HepG2 (cell line): Measurements from ENCODE around the gene MT1F. TPM values are rescaled to one million over a fixed set of nuclear protein-coding genes. Genes with fewer than 3 reads are reported as not detected.

ENCODE experiments used
- ARNTL ChIP-seq: sonication (generic); formaldehyde crosslinking; IDR thresholded peaks from 2 replicates; pipeline ENCODE4 v1.4.0; 2020; ENCODE audit warnings: mild to moderate bottlenecking, missing genetic modification reagents
- ATF7-NPFF ChIP-seq: sonication (generic); formaldehyde crosslinking; IDR thresholded peaks from 2 replicates; pipeline ENCODE4 v1.8.1; 2023; ENCODE audit warnings: mild to moderate bottlenecking, low read depth, missing genetic modification reagents, moderate library complexity
- CEBPB ChIP-seq: IDR thresholded peaks from 2 replicates; pipeline ENCODE4 v1.6.1; 2011; ENCODE audit warnings: low read depth, low read length, improper control_type of control experiment, borderline replicate concordance
- HOXA3 ChIP-seq: sonication (generic); formaldehyde crosslinking; IDR thresholded peaks from 2 replicates; pipeline ENCODE4 v1.5.0; 2020; ENCODE audit warnings: missing genetic modification reagents
- KLF9 ChIP-seq: IDR thresholded peaks from 2 replicates; pipeline ENCODE4 v1.6.1; 2016; ENCODE audit warnings: low read depth
- MIXL1 ChIP-seq: IDR thresholded peaks from 2 replicates; pipeline ENCODE4 v1.6.1; 2016
- MTA1 ChIP-seq: sonication (generic); formaldehyde crosslinking; IDR thresholded peaks from 2 replicates; pipeline ENCODE4 v1.4.0; 2020; ENCODE audit warnings: missing genetic modification reagents, mild to moderate bottlenecking, borderline replicate concordance
- SATB2 ChIP-seq: sonication (generic); formaldehyde crosslinking; IDR thresholded peaks from 2 replicates; pipeline ENCODE4 v1.5.0; 2020; ENCODE audit warnings: missing genetic modification reagents
- SNAPC4 ChIP-seq: sonication (generic); formaldehyde crosslinking; IDR thresholded peaks from 2 replicates; pipeline ENCODE4 v1.4.0; 2020; ENCODE audit warnings: mild to moderate bottlenecking, missing genetic modification reagents
- TAF15 ChIP-seq: fragments of 200-400 bp; formaldehyde crosslinking; IDR thresholded peaks from one replicate; pipeline ENCODE4 v1.6.1; 2018; ENCODE audit warnings: mild to moderate bottlenecking, low read depth, low read length; ENCODE audit not compliant: poor library complexity, severe bottlenecking
- ZBTB20 ChIP-seq: sonication (generic); formaldehyde crosslinking; IDR thresholded peaks from 2 replicates; pipeline ENCODE4 v1.8.1; 2023; ENCODE audit warnings: missing genetic modification reagents, low read depth, mild to moderate bottlenecking, borderline replicate concordance
- ZMAT3 ChIP-seq: sonication (generic); formaldehyde crosslinking; conservative IDR thresholded peaks from 2 replicates; pipeline ENCODE4 v1.7.0; 2021; ENCODE audit warnings: missing genetic modification reagents
- ZNF12 ChIP-seq: sonication (generic); formaldehyde crosslinking; IDR thresholded peaks from 2 replicates; pipeline ENCODE4 v1.5.0; 2020; ENCODE audit warnings: missing genetic modification reagents
- ZNF33A ChIP-seq: sonication (generic); formaldehyde crosslinking; IDR thresholded peaks from 2 replicates; pipeline ENCODE4 v1.5.1; 2020; ENCODE audit warnings: missing genetic modification reagents, mild to moderate bottlenecking, moderate library complexity, borderline replicate concordance
- ZNF570 ChIP-seq: sonication (generic); formaldehyde crosslinking; IDR thresholded peaks from 2 replicates; pipeline ENCODE4 v1.4.0; 2020; ENCODE audit warnings: mild to moderate bottlenecking, missing genetic modification reagents, borderline replicate concordance
- ZNF839 ChIP-seq: sonication (generic); formaldehyde crosslinking; IDR thresholded peaks from 2 replicates; pipeline ENCODE4 v1.4.0; 2020; ENCODE audit warnings: missing genetic modification reagents, mild to moderate bottlenecking, borderline replicate concordance
- polyA plus RNA-seq, 8 experiments: library from polyadenylated mRNA; depleted of rRNA in 3 of 8; stranded (reverse) in 7 of 8; unstranded in 1 of 8; fragments of >200 nt; fragmentation: Illumina TruSeq in 4 of 8; extraction: Trizol in 4 of 8; gene quantifications; 2 replicates each; pipeline versions ENCODE4 v1.2.1 to v1.2.3, GENCODE V29; 2011 to 2016; ENCODE audit warnings: low read depth in 4 of 8, missing spikeins in 1 of 8, mixed read lengths in 1 of 8; ENCODE audit not compliant: insufficient read depth in 1 of 8
- total RNA-seq, 5 experiments: library from RNA; depleted of rRNA; stranded (reverse); fragments of >200 nt; fragmentation: Illumina TruSeq; extraction: Trizol; gene quantifications; 2 replicates each; pipeline ENCODE4 v1.2.3, GENCODE V29; 2016; ENCODE audit warnings: low read depth in 1 of 5
- TF ChIP-seq, protein P1 (sequence below): sonication (generic); formaldehyde crosslinking; IDR thresholded peaks from 2 replicates; pipeline ENCODE4 v1.8.0; 2022; ENCODE audit warnings: mild to moderate bottlenecking, missing genetic modification reagents, moderate library complexity
- TF ChIP-seq, protein P2 (sequence below): sonication (generic); formaldehyde crosslinking; IDR thresholded peaks from 2 replicates; pipeline ENCODE4 v1.4.0; 2020; ENCODE audit warnings: mild to moderate bottlenecking, missing genetic modification reagents
- TF ChIP-seq, protein P3 (sequence below): sonication (generic); formaldehyde crosslinking; IDR thresholded peaks from 2 replicates; pipeline ENCODE4 v1.5.0; 2020; ENCODE audit warnings: mild to moderate bottlenecking, missing genetic modification reagents

The MT1F gene
- total and polyA plus RNA-seq, 2 of the 13 experiments (the other 11 are each of a cell fraction or from before 2014, with no cell fraction given) = 1.9 to 169 TPM

- TF ChIP-seq KLF9 (CRISPR knock-in tag) = peak; percentile 29; the same call in 1 of the 2 replicates
- TF ChIP-seq ZNF12 (CRISPR knock-in tag) = peak; percentile 56; the same call in 1 of the 2 replicates
- peak; percentile 78; the same call in 1 of the 2 replicates for TF ChIP-seq MTA1 (CRISPR knock-in tag)
- TF ChIP-seq, protein P1, sequence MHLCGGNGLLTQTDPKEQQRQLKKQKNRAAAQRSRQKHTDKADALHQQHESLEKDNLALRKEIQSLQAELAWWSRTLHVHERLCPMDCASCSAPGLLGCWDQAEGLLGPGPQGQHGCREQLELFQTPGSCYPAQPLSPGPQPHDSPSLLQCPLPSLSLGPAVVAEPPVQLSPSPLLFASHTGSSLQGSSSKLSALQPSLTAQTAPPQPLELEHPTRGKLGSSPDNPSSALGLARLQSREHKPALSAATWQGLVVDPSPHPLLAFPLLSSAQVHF (CRISPR knock-in tag) = 0 out of 2 replicates have a peak, but pooled peaks have one; percentile 51
- no peak for TF ChIP-seq ZNF570 (CRISPR knock-in tag)
- TF ChIP-seq ARNTL (CRISPR knock-in tag) = peak; percentile 77
- TF ChIP-seq SNAPC4 = 0 out of 2 replicates have a peak, but pooled peaks have one; percentile 64
- TF ChIP-seq, protein P2, sequence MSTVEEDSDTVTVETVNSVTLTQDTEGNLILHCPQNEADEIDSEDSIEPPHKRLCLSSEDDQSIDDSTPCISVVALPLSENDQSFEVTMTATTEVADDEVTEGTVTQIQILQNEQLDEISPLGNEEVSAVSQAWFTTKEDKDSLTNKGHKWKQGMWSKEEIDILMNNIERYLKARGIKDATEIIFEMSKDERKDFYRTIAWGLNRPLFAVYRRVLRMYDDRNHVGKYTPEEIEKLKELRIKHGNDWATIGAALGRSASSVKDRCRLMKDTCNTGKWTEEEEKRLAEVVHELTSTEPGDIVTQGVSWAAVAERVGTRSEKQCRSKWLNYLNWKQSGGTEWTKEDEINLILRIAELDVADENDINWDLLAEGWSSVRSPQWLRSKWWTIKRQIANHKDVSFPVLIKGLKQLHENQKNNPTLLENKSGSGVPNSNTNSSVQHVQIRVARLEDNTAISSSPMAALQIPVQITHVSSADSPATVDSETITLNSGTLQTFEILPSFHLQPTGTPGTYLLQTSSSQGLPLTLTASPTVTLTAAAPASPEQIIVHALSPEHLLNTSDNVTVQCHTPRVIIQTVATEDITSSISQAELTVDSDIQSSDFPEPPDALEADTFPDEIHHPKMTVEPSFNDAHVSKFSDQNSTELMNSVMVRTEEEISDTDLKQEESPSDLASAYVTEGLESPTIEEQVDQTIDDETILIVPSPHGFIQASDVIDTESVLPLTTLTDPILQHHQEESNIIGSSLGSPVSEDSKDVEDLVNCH (CRISPR knock-in tag) = no peak
- TF ChIP-seq HOXA3 (CRISPR knock-in tag) = peak; percentile 86
- TF ChIP-seq, protein P3, sequence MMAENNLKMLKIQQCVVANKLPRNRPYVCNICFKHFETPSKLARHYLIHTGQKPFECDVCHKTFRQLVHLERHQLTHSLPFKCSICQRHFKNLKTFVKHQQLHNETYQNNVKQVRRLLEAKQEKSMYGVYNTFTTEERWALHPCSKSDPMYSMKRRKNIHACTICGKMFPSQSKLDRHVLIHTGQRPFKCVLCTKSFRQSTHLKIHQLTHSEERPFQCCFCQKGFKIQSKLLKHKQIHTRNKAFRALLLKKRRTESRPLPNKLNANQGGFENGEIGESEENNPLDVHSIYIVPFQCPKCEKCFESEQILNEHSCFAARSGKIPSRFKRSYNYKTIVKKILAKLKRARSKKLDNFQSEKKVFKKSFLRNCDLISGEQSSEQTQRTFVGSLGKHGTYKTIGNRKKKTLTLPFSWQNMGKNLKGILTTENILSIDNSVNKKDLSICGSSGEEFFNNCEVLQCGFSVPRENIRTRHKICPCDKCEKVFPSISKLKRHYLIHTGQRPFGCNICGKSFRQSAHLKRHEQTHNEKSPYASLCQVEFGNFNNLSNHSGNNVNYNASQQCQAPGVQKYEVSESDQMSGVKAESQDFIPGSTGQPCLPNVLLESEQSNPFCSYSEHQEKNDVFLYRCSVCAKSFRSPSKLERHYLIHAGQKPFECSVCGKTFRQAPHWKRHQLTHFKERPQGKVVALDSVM (CRISPR knock-in tag) = no peak
- no peak for TF ChIP-seq ZNF33A (CRISPR knock-in tag)
- TF ChIP-seq ZMAT3 = peak; percentile 92
- peak; percentile 70; the same call in 1 of the 2 replicates for TF ChIP-seq ZNF839 (CRISPR knock-in tag)
- no peak for TF ChIP-seq CEBPB
- no peak for TF ChIP-seq SATB2 (CRISPR knock-in tag)
- no peak for TF ChIP-seq MIXL1 (CRISPR knock-in tag)
- no peak for TF ChIP-seq ZBTB20 (CRISPR knock-in tag)
- TF ChIP-seq TAF15 = peak; percentile 72
- TF ChIP-seq ATF7-NPFF (CRISPR knock-in tag) = peak; percentile 87
Measured at GRCh38 chr16:56681939-56682702, 24.4 kb downstream of the MT1F start, which contains the start of gene MT1X (continued).
